Nephron (organoid): Measurements from ENCODE around the gene VPS8.

ENCODE experiments used
- H3K27ac Mint-ChIP-seq, 3 experiments: 2 replicates each; pipeline ENCODE4 v1.8.0; 2020; ENCODE audit warnings: mixed read lengths in 3 of 3, mild to moderate bottlenecking in 2 of 3, moderate library complexity in 1 of 3
- H3K27me3 Mint-ChIP-seq: 2 replicates; pipeline ENCODE4 v1.8.0; 2021; ENCODE audit warnings: low read depth, mild to moderate bottlenecking, moderate library complexity, mixed read lengths
- H3K36me3 Mint-ChIP-seq: 2 replicates; pipeline ENCODE4 v1.8.0; 2020; ENCODE audit warnings: low read depth, mixed read lengths
- H3K4me1 Mint-ChIP-seq: 2 replicates; pipeline ENCODE4 v1.8.0; 2020; ENCODE audit warnings: mixed read lengths
- H3K4me3 Mint-ChIP-seq, 3 experiments: 2 replicates each; pipeline ENCODE4 v1.8.0; 2020; ENCODE audit warnings: mild to moderate bottlenecking in 3 of 3, mixed read lengths in 3 of 3, moderate library complexity in 2 of 3
- H3K9me3 Mint-ChIP-seq: 2 replicates; pipeline ENCODE4 v1.8.0; 2020; ENCODE audit warnings: mixed read lengths
- CTCF ChIP-seq, 3 experiments: fragments of 200-600 bp; sonication (generic); IDR thresholded peaks; one replicate each; pipeline ENCODE4 v1.5.0; 2021; ENCODE audit warnings: antibody characterized with exemption in 3 of 3; ENCODE audit not compliant: unreplicated experiment in 3 of 3

Gene VPS8

GRCh38 chr3:184846496-184846895 lies 34.5 kb downstream of the VPS8 start:
- TF ChIP-seq CTCF (IDR thresholded peaks at IDR 0.05; ENCODE audit: unreplicated experiment in 3 of 3), result no peak
- Mint-ChIP-seq H3K4me3 (no peak overlapping the region), H3K9me3 (no peaks in the 10 kb centered on the region), H3K27ac (no peak overlapping the region), H3K27me3 (no peaks in the 10 kb centered on the region), H3K36me3 (peaks cover 12% of the 10 kb centered on the region), H3K4me1 (peaks cover 14% of the 10 kb centered on the region)

GRCh38 chr3:184848934-184849333 lies 37.0 kb downstream of the VPS8 start:
- Mint-ChIP-seq H3K27me3 (no peaks in the 10 kb centered on the region), H3K4me3 (no peak overlapping the region), H3K4me1 (peaks cover 14% of the 10 kb centered on the region), H3K36me3 (peaks cover 30% of the 10 kb centered on the region), H3K9me3 (no peaks in the 10 kb centered on the region), H3K27ac (no peak overlapping the region)
- TF ChIP-seq CTCF (IDR thresholded peaks at IDR 0.05; ENCODE audit: unreplicated experiment in 3 of 3), result no peak

- H3K27me3 Mint-ChIP-seq, result no peaks in the 10 kb centered on the region
- H3K27ac Mint-ChIP-seq, result no peak overlapping the region
- H3K4me3 Mint-ChIP-seq, result no peak overlapping the region
- peaks cover 14% of the 10 kb centered on the region for H3K4me1 Mint-ChIP-seq
- no peaks in the 10 kb centered on the region for H3K9me3 Mint-ChIP-seq
- peaks cover 40% of the 10 kb centered on the region for H3K36me3 Mint-ChIP-seq
- no peak for TF ChIP-seq CTCF (IDR thresholded peaks at IDR 0.05; ENCODE audit: unreplicated experiment in 3 of 3)
These were observed 38.2 kb downstream of the VPS8 start for GRCh38 chr3:184850201-184850600.

GRCh38 chr3:184857099-184857498 lies 45.1 kb downstream of the VPS8 start:
- peaks cover 66% of the 10 kb centered on the region for H3K36me3 Mint-ChIP-seq
- no peak for TF ChIP-seq CTCF (IDR thresholded peaks at IDR 0.05; ENCODE audit: unreplicated experiment in 3 of 3)
- H3K4me1 Mint-ChIP-seq, result no peaks in the 10 kb centered on the region
- H3K4me3 Mint-ChIP-seq, result no peak overlapping the region
- H3K27me3 Mint-ChIP-seq, result no peaks in the 10 kb centered on the region
- no peaks in the 10 kb centered on the region for H3K9me3 Mint-ChIP-seq
- no peak overlapping the region for H3K27ac Mint-ChIP-seq

GRCh38 chr3:184864000-184864399 lies 52.0 kb downstream of the VPS8 start:
- H3K4me3 Mint-ChIP-seq, result no peak overlapping the region
- no peak for TF ChIP-seq CTCF (IDR thresholded peaks at IDR 0.05; ENCODE audit: unreplicated experiment in 3 of 3)
- no peaks in the 10 kb centered on the region for H3K4me1 Mint-ChIP-seq
- H3K9me3 Mint-ChIP-seq, result no peaks in the 10 kb centered on the region
- no peak overlapping the region for H3K27ac Mint-ChIP-seq
- no peaks in the 10 kb centered on the region for H3K27me3 Mint-ChIP-seq
- H3K36me3 Mint-ChIP-seq, result peaks cover 54% of the 10 kb centered on the region

GRCh38 chr3:184868477-184868876 lies 56.5 kb downstream of the VPS8 start:
- H3K27ac Mint-ChIP-seq, result no peak overlapping the region
- TF ChIP-seq CTCF (IDR thresholded peaks at IDR 0.05; ENCODE audit: unreplicated experiment in 3 of 3), result no peak
- H3K27me3 Mint-ChIP-seq, result no peaks in the 10 kb centered on the region
- no peaks in the 10 kb centered on the region for H3K4me1 Mint-ChIP-seq
- H3K36me3 Mint-ChIP-seq, result peaks cover 50% of the 10 kb centered on the region
- no peak overlapping the region for H3K4me3 Mint-ChIP-seq
- H3K9me3 Mint-ChIP-seq, result no peaks in the 10 kb centered on the region
